ENCODE results near the gene RAD51B.

- TF ChIP-seq EZH2 (IDR thresholded peaks at IDR 0.05) = no peak
- TF ChIP-seq POLR2AphosphoS5 (IDR thresholded peaks at IDR 0.05; ENCODE audit: borderline replicate concordance, low read depth, low read length) = no peak
These were observed 436.2 kb downstream of the RAD51B start for GRCh38 chr14:68255693-68256178.
